H1 (cell line): ENCODE data around the gene CDON.

Experiments
- BCL11A ChIP-seq, 2 experiments: IDR thresholded peaks; one replicate each; pipeline ENCODE4 v1.6.1; 2011; ENCODE audit warnings: low read depth in 2 of 2, low read length in 2 of 2, mild to moderate bottlenecking in 2 of 2
- CEBPB ChIP-seq: IDR thresholded peaks from 2 replicates; pipeline ENCODE4 v1.6.1; 2012; ENCODE audit warnings: low read depth, low read length
- CHD1 ChIP-seq: IDR thresholded peaks from 2 replicates; pipeline ENCODE4 v1.6.1; 2012; ENCODE audit warnings: low read depth, low read length, improper control_type of control experiment
- EP300 ChIP-seq, 2 experiments: IDR thresholded peaks; 1 replicate in 1 of 2; 2 replicates in 1 of 2; pipeline ENCODE4 v1.6.1; 2011 to 2012; ENCODE audit warnings: low read depth in 2 of 2, low read length in 2 of 2, mild to moderate bottlenecking in 2 of 2, borderline replicate concordance in 1 of 2, inconsistent platforms in 1 of 2, moderate library complexity in 1 of 2
- EZH2 ChIP-seq: fragments of 200-600 bp; sonication (generic); IDR thresholded peaks from 2 replicates; pipeline ENCODE4 v1.7.1; 2012; ENCODE audit warnings: low read depth, mild to moderate bottlenecking, moderate library complexity, low read length, inconsistent platforms; ENCODE audit not compliant: severe bottlenecking
- JUND ChIP-seq: IDR thresholded peaks from 2 replicates; pipeline ENCODE4 v1.6.1; 2011; ENCODE audit warnings: mild to moderate bottlenecking, improper control_type of control experiment, low read length
- POLR2A ChIP-seq, 2 experiments: IDR thresholded peaks; 1 replicate in 1 of 2; 2 replicates in 1 of 2; pipeline ENCODE4 v1.6.1; 2011; ENCODE audit warnings: low read depth in 2 of 2, low read length in 2 of 2, mild to moderate bottlenecking in 2 of 2; ENCODE audit errors: control extremely low read depth in 1 of 2
- RAD21 ChIP-seq, 2 experiments: IDR thresholded peaks in 1 of 2; conservative IDR thresholded peaks in 1 of 2; 2 replicates each; pipeline ENCODE4 v1.6.1; 2011; ENCODE audit warnings: low read depth in 2 of 2, low read length in 2 of 2, improper control_type of control experiment in 1 of 2, inconsistent platforms in 1 of 2, mild to moderate bottlenecking in 1 of 2, moderate library complexity in 1 of 2
- RFX5 ChIP-seq: IDR thresholded peaks from 2 replicates; pipeline ENCODE4 v1.6.1; 2011; ENCODE audit warnings: low read depth, low read length, improper control_type of control experiment, borderline replicate concordance
- SIRT6 ChIP-seq: IDR thresholded peaks from one replicate; pipeline ENCODE4 v1.7.1; 2012; ENCODE audit warnings: low read length, inconsistent platforms
- SP1 ChIP-seq: IDR thresholded peaks from 2 replicates; pipeline ENCODE4 v1.6.1; 2011; ENCODE audit warnings: low read depth, low read length
- USF2 ChIP-seq: IDR thresholded peaks from 2 replicates; pipeline ENCODE4 v1.6.1; 2011; ENCODE audit warnings: low read length, improper control_type of control experiment
- TF ChIP-seq, protein P1 (sequence below), 3 experiments: IDR thresholded peaks; 1 replicate in 2 of 3; 2 replicates in 1 of 3; pipeline versions ENCODE4 v1.5.1 to v1.6.1; 2011; ENCODE audit warnings: low read length in 3 of 3, mild to moderate bottlenecking in 3 of 3, inconsistent platforms in 2 of 3, low read depth in 1 of 3, moderate library complexity in 1 of 3; ENCODE audit not compliant: insufficient read depth in 1 of 3; ENCODE audit errors: control extremely low read depth in 1 of 3

- TF ChIP-seq SIRT6 = no peak
- no peak for TF ChIP-seq SP1
- TF ChIP-seq EP300 (IDR thresholded peaks at IDR 0.05; ENCODE audit: borderline replicate concordance in 1 of 2, low read depth in 2 of 2, low read length in 2 of 2) = no peak
- no peak for TF ChIP-seq CHD1
- no peak for TF ChIP-seq RFX5
- TF ChIP-seq, protein P1, sequence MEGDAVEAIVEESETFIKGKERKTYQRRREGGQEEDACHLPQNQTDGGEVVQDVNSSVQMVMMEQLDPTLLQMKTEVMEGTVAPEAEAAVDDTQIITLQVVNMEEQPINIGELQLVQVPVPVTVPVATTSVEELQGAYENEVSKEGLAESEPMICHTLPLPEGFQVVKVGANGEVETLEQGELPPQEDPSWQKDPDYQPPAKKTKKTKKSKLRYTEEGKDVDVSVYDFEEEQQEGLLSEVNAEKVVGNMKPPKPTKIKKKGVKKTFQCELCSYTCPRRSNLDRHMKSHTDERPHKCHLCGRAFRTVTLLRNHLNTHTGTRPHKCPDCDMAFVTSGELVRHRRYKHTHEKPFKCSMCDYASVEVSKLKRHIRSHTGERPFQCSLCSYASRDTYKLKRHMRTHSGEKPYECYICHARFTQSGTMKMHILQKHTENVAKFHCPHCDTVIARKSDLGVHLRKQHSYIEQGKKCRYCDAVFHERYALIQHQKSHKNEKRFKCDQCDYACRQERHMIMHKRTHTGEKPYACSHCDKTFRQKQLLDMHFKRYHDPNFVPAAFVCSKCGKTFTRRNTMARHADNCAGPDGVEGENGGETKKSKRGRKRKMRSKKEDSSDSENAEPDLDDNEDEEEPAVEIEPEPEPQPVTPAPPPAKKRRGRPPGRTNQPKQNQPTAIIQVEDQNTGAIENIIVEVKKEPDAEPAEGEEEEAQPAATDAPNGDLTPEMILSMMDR (IDR thresholded peaks at IDR 0.05; ENCODE audit: control extremely low read depth in 1 of 3, insufficient read depth in 1 of 3, low read depth in 1 of 3, low read length in 3 of 3) = no peak
- TF ChIP-seq BCL11A (IDR thresholded peaks at IDR 0.05; ENCODE audit: low read depth in 2 of 2, low read length in 2 of 2) = no peak
- TF ChIP-seq EZH2 = no peak
- TF ChIP-seq CEBPB = no peak
- TF ChIP-seq POLR2A (IDR thresholded peaks at IDR 0.05; ENCODE audit: control extremely low read depth in 1 of 2, low read depth in 2 of 2, low read length in 2 of 2) = no peak
- TF ChIP-seq RAD21 (IDR thresholded peaks at IDR 0.05 in 1 of 2, conservative IDR thresholded peaks at IDR 0.05 in 1 of 2; ENCODE audit: low read depth in 2 of 2, low read length in 2 of 2) = no peak
- no peak for TF ChIP-seq JUND
- TF ChIP-seq USF2 = no peak
Measured at GRCh38 chr11:125940145-125940544, 122.5 kb downstream of the CDON start.
